ENCODE results near the gene GFOD2.
"Not testable (repeated sequence)": the region's sequence is repeated elsewhere in the genome, so short reads cannot be mapped to it uniquely, and the experiment has no call there.

Gene GFOD2

GRCh38 chr16:67752641-67753040 is 33.5 kb upstream of the GFOD2 start:
- TF ChIP-seq CTCF (IDR thresholded peaks at IDR 0.05): no peak
- Histone ChIP-seq H3K36me3 (peaks cover 0 to 22% (median 5%) of the 10 kb centered on the region in 3 donors), H3K4me1 (no peaks in the 10 kb centered on the region), H3K27ac (no peak overlapping the region), H3K9me3 (no peaks in the 10 kb centered on the region), H3K4me3 (no peak overlapping the region), H3K27me3 (no peaks in the 10 kb centered on the region)
- DNase-seq: no peak
- intact Hi-C loops (cut with DNase I; ENCODE audit: low total_unique reads): no loop called here

- H3K27ac ChIP-seq; intact Hi-C loops (cut with DNase I; ENCODE audit: low total_unique reads); H3K27me3 ChIP-seq; DNase-seq; H3K4me3 ChIP-seq; H3K9me3 ChIP-seq; H3K4me1 ChIP-seq: not testable (repeated sequence)
- H3K36me3 ChIP-seq: peaks cover 0 to 20% (median 5%) of the 10 kb centered on the region in 3 donors
Observed at GRCh38 chr16:67751331-67751730, 32.2 kb upstream of the GFOD2 start.

GRCh38 chr16:67750466-67750865 is 31.4 kb upstream of the GFOD2 start:
- H3K36me3 ChIP-seq: peaks cover 0 to 20% (median 9%) of the 10 kb centered on the region in 3 donors

GRCh38 chr16:67749436-67750078 is 30.4 kb upstream of the GFOD2 start:
- H3K4me3 ChIP-seq: no peak overlapping the region
- TF ChIP-seq CTCF (IDR thresholded peaks at IDR 0.05): no peak
- no peaks in the 10 kb centered on the region for H3K9me3 ChIP-seq
- peaks cover 0 to 17% (median 8%) of the 10 kb centered on the region in 3 donors for H3K36me3 ChIP-seq
- no peak overlapping the region for H3K27ac ChIP-seq
- no peaks in the 10 kb centered on the region for H3K27me3 ChIP-seq
- H3K4me1 ChIP-seq: no peaks in the 10 kb centered on the region
- intact Hi-C loops (cut with DNase I; ENCODE audit: low total_unique reads): no loop called here
- no peak for DNase-seq

More at GRCh38 chr16:67750466-67750865, 31.4 kb upstream of the GFOD2 start:
- H3K4me1 ChIP-seq: no peaks in the 10 kb centered on the region
- intact Hi-C loops (cut with DNase I; ENCODE audit: low total_unique reads): no loop called here
- no peak overlapping the region for H3K4me3 ChIP-seq
- H3K9me3 ChIP-seq: no peaks in the 10 kb centered on the region
- DNase-seq: no peak
- H3K27me3 ChIP-seq: no peaks in the 10 kb centered on the region
- no peak overlapping the region for H3K27ac ChIP-seq
- no peak for TF ChIP-seq CTCF (IDR thresholded peaks at IDR 0.05)

- intact Hi-C loops (cut with DNase I; ENCODE audit: low total_unique reads): no loop called here
- DNase-seq: no peak
- H3K27ac ChIP-seq: no peak overlapping the region
Observed at GRCh38 chr16:67748834-67749233, 29.7 kb upstream of the GFOD2 start.

More at GRCh38 chr16:67748834-67749233, 29.7 kb upstream of the GFOD2 start:
- Histone ChIP-seq H3K9me3 (no peaks in the 10 kb centered on the region), H3K4me1 (no peaks in the 10 kb centered on the region), H3K27me3 (no peaks in the 10 kb centered on the region), H3K4me3 (no peak overlapping the region), H3K36me3 (peaks cover 0 to 19% (median 11%) of the 10 kb centered on the region in 3 donors)
- TF ChIP-seq CTCF (IDR thresholded peaks at IDR 0.05): no peak
